ENCODE data around the gene TIMM44.

- TF ChIP-seq REST (IDR thresholded peaks at IDR 0.05) = no peak
- TF ChIP-seq CTCF (IDR thresholded peaks at IDR 0.05; ENCODE audit: low read depth, low read length, missing input control) = no peak
- no peak for TF ChIP-seq RAD21 (IDR thresholded peaks at IDR 0.05)
- TF ChIP-seq SP1 (IDR thresholded peaks at IDR 0.05) = no peak
- no peak for TF ChIP-seq ZBTB33 (IDR thresholded peaks at IDR 0.05)
- TF ChIP-seq MAX (IDR thresholded peaks at IDR 0.05) = no peak
Observed at GRCh38 chr19:7965921-7966665, 22.6 kb upstream of the TIMM44 start.
